Kidney glomerular epithelial cell (primary cell): ENCODE data around the gene FNDC1.
"Not testable (repeated sequence)": the region's sequence is repeated elsewhere in the genome, so short reads cannot be mapped to it uniquely, and the experiment has no call there.

ENCODE experiments used
- DNase-seq: peaks from one replicate; lab custom pipeline; 2025; lab: John Stamatoyannopoulos, UW

The FNDC1 gene

DNA sequence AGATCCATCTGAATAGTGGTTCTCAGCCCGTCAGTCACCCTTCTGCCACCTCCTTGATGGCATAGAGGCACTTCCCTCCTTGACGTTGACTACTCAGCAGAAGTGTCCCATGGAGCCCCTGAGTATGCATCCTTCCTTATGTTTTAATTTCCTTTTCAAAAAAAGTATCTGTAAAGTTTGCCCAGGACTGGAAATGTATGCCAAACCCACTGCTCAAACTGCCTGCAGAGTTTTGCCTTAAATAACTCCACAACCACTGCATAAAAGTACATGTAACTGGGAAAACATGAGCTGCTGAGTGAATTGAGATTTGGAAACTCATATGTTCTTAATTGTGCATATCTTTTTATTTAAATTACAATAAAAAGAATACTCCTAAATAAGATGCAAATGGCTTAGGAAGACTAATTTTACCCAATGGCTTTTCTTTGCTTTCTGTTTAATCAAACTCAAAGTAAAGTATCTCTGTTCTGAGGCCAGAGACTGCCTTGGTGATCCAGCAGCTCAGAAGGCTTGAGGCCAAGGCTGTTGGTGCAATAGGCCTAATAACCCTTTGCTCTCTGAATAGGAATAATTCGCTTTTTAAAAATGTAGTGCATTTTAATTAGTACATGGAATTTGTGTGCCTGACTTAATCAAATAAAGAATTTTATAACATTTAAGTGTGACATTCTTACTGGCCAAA is 90.4 kb downstream of the FNDC1 start:
- no peak for DNase-seq

- no peak for DNase-seq
Measured at GRCh38 chr6:159260208-159260607, 91.0 kb downstream of the FNDC1 start.

GRCh38 chr6:159261995-159262394 is 92.8 kb downstream of the FNDC1 start:
- no peak for DNase-seq

DNA sequence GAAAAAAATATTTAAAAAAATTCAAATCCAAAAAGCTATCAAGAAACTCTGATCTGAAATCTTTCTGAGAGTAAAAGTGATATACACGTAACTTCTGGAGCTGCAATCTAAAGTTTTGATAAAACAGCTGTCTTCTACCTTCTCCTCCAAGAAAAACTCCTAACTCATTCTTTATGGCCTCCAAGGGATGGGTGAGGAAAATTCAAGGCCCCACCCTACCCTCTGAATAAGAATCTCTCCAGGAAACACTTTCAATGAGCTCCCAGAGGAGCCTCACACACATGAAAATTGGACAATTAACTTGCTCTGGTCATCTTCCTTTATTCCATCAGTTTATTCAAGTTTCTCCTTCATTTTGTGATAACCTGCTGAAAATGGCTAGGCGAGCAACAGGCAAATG is 93.4 kb downstream of the FNDC1 start:
- no peak for DNase-seq

DNA sequence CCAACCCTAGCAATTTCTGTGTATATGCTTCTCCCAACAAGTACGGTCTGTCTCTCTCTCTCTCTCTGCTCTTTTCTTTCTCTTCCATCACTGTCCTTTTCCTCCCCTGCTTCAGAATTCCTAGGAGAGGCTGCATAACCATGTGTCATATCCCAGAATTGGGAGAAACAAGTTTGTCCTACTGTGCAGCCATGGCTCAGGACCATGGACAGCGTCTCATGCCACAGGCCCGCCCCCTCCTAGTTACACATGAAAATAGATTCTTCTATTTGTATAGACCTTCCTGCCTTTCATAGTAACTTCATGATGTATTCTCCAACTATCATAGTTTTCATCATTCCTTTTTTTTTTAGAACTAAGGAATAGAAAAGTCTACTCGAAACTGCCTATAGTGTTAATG is 98.0 kb downstream of the FNDC1 start:
- DNase-seq = no peak

DNA sequence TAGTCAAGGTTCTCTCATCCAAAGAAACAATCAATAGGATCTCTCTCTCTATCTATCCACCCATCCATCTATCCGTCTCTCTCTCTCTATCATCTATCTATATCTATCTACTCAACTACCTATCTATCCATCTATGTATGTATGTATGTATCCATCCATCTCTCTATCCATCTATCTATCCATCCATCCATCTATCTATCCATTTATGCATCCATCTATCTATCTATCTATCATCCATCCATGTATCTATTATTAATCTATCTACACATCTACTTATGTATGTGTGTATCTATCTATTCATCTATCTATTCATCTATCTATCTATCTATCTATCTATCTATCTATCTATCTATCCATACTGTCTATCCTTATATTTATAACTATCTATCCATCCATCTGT is 99.3 kb downstream of the FNDC1 start:
- DNase-seq = no peak

DNA sequence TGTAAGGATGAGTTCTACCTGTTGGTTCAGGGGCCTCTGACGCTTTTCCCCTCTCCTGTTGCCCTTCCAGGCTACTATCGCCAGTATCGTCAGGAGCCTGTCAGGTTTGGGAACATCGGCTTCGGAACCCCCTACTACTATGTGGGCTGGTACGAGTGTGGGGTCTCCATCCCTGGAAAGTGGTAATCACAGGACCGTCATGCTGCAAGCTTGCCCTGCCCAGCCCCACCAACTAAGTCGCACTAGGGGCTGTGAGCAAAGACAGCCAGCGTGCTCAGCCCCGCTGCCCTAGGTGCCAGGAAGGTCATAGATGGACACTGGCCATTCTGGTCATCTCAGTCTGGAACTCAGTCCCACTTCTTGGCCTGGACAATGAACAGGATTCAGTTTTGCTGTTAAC is 102.1 kb downstream of the FNDC1 start:
- no peak for DNase-seq

DNA sequence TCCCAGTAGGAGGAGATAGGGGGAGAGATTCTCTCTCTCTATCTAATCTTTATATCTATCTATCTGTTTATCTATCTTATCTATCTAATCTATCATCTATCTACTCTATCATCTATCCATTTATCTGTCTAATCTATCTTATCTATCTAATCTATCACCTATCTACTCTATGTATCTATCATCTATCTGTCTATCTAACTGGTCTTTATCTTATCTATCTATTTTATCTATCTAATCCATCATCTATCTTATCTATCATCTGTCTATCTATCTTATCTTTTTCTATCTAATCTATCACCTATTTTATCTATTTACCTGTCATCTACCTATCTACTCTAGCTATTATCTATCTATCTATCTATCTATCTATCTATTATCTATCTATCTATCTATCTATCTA is 109.4 kb downstream of the FNDC1 start:
- no peak for DNase-seq

- DNase-seq = no peak
Measured at GRCh38 chr6:159279790-159280277, 110.6 kb downstream of the FNDC1 start.

GRCh38 chr6:159282421-159282820 is 113.2 kb downstream of the FNDC1 start:
- DNase-seq = no peak

DNA sequence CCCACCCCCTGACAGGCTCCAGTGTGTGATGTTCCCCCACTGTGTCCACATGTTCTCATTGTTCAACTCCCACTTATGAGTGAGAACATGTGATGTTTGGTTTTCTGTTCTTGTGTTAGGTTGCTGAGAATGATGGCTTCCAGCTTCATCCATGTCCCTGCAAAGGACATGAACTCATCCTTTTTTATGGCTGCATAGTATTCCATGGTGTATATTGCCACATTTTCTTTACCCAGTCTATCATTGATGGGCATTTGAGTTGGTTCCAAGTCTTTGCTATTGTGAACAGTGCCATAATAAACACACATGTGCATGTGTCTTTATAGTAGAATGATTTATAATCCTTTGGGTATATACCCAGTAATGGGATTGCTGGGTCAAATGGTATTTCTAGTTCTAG is 115.5 kb downstream of the FNDC1 start:
- not testable (repeated sequence) for DNase-seq

- DNase-seq = no peak
Measured at GRCh38 chr6:159298840-159299239, 129.6 kb downstream of the FNDC1 start.

DNA sequence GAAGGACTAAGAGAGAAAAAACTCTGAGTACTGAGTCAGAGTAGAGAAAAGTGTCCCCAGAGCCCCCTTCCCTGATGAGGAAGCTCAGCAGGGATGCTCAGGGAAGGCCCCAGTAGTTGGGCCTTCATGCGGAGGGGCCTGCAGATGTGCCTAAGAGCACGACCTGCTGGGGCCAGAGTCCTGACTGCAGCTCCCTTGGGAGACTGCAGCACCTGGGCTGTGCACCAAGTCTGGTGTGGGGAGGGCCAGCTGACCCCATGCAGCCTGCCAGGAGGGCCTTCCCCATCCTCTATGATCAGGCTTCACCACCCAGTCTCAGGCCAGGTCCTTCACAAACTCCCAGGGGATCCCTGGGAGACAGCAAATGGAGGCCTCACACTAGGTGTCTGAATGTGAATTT is 130.4 kb downstream of the FNDC1 start:
- DNase-seq = no peak

- DNase-seq = no peak
Measured at GRCh38 chr6:159301277-159301676, 132.1 kb downstream of the FNDC1 start.

GRCh38 chr6:159301810-159302593 is 132.8 kb downstream of the FNDC1 start:
- no peak for DNase-seq

DNA sequence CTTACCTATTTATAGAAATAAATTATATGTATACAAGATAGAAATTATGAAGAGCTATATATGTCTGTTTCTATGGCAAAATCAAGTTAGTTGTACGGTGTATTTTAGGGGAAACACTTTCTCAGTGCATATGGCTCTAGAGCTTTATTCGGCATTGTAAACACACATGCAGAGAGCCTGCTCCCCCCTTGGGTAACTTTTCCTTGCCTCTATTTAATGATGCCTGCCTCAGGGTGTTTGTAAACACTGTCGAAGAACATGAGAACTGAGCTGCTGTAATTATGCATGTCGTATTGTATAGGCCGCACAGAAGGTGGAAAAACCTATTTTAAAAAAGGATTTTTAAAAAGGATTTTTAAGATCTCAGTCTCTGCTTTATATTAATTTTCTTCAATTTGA is 133.4 kb downstream of the FNDC1 start:
- no peak for DNase-seq

DNA sequence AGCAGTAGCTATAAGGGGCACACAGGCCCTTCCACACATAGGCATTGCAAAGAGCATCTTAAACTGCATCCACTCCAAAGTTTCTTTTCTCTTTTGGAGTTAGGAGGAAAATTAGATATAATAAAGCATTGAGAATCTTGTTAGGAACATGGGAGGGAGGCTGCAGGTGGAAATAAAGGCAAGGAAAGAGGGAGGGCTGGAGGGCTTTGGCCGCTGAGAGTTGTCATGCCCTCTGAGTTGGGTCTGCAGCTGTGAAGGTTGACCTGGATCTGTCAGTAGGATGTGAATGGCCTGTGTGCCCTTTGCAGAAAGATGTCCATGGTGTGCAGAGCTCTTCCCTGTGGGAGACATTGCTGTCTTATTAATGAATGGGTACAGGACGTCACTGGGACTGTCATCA is 134.0 kb downstream of the FNDC1 start:
- no peak for DNase-seq

- no peak for DNase-seq
Measured at GRCh38 chr6:159303784-159304183, 134.6 kb downstream of the FNDC1 start.

- no peak for DNase-seq
Measured at GRCh38 chr6:159304641-159305040, 135.4 kb downstream of the FNDC1 start.

DNA sequence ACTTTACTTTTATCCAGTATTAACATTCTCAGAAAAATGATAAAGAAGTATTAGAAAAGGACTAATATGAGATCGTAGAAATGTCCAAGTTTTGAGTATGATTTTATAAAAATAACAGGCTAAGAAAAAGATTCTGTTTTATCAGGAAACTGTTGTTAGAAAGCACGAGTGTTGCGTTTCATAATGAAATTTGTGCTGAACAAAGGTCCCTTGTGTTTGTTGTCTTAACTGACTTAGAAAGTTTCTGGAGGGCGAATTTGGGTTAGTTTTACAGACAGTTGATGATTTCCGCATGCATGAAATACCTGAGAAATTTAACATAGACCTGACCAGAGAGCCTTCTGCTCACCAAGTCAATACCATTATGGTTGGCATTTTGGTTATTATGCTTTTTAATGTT is 136.0 kb downstream of the FNDC1 start:
- DNase-seq = no peak

GRCh38 chr6:159305804-159306537 is 136.8 kb downstream of the FNDC1 start:
- no peak for DNase-seq

- no peak for DNase-seq
Measured at GRCh38 chr6:159307246-159307790, 138.1 kb downstream of the FNDC1 start.

DNA sequence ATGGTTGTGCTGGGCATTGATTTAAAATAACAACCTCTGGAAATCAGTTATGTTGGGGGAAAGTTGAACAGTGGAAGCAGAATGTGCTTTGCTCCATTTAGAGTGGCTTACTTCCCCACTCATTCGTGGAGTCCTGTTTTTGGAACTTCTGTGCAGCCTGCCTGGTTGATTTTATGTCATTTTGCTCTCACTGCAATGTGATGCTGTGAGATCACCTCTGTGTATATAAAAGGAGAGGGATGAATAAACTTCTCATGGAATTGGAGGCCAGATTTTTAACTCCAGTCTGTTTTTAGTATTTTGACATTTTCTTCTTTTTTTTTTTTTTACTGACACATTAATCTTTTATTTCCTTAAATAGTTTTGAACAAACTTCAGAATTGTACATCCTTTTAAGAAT is 139.0 kb downstream of the FNDC1 start:
- DNase-seq = no peak
